Body of pancreas (tissue), 4 donors: ENCODE measurements around the gene TOR3A.

Source experiments
- POLR2A ChIP-seq, 3 donors: fragments of 450-650 bp; IDR thresholded peaks; one replicate each; pipeline ENCODE4 v1.6.1; 2016; ENCODE audit warnings: antibody characterized with exemption in 3 of 3, mild to moderate bottlenecking in 2 of 3
- TF ChIP-seq, protein P1 (sequence below), 7 experiments: fragments of 450-650 bp in 4 of 7; fragments of 200-600 bp in 3 of 7; sonication (generic) in 3 of 7; IDR thresholded peaks; one replicate each; pipeline ENCODE4 v1.5.1; 2016 to 2019; ENCODE audit warnings: antibody characterized with exemption in 7 of 7

DNA sequence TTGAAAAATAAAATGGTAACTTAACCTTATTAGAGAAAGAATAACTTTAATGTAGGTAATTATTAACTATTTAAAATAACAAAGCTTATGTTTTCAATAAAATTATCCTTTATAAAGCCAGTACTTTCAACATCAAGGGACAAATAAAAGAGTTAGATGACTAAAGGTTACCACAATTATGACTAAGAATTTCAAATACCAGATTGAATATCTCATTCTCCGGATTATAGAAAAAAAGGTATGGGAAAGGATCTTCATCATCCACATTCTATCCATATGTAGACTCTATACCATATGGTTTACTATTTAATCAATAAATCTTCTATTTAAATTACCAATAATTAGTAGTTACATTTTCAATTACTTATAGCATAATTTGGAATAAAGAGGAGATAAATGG lies 62.8 kb downstream of the TOR3A start:
- TF ChIP-seq POLR2A (IDR thresholded peaks at IDR 0.05) = no peak
- TF ChIP-seq, protein P1, sequence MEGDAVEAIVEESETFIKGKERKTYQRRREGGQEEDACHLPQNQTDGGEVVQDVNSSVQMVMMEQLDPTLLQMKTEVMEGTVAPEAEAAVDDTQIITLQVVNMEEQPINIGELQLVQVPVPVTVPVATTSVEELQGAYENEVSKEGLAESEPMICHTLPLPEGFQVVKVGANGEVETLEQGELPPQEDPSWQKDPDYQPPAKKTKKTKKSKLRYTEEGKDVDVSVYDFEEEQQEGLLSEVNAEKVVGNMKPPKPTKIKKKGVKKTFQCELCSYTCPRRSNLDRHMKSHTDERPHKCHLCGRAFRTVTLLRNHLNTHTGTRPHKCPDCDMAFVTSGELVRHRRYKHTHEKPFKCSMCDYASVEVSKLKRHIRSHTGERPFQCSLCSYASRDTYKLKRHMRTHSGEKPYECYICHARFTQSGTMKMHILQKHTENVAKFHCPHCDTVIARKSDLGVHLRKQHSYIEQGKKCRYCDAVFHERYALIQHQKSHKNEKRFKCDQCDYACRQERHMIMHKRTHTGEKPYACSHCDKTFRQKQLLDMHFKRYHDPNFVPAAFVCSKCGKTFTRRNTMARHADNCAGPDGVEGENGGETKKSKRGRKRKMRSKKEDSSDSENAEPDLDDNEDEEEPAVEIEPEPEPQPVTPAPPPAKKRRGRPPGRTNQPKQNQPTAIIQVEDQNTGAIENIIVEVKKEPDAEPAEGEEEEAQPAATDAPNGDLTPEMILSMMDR (IDR thresholded peaks at IDR 0.05) = no peak
